HG03139 (cell line): ENCODE results near the gene ADRA2A.

Source experiments
- ATAC-seq: cut with Tn5 transposase; IDR thresholded peaks from one replicate; pipeline ENCODE4 v1.9.1; 2021; ENCODE audit not compliant: unreplicated experiment

ADRA2A gene

DNA sequence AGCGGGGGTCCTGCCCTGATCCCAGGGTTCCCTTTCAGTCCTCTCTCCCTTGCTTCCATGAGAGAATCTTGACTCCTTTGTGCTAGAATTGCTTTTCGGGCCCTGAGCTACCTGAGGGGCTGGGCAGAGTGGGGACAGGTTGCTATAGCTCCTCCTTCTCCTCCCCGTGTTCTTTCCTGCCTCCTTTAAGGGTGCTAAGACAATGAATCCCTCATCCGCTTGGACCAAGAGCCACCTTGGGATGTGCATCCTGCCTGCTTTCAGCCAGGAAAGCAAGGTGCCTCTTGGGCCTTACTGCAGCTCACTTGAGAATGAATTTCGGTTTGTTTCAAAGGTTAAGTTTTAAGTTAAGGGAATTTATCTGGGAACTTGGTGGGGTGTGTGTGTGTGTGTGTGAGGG is 53.6 kb downstream of the ADRA2A start:
- no peak for ATAC-seq
